GM12878 (cell line): Measurements from ENCODE around the gene OTOG. TPM values are rescaled to one million over a fixed set of nuclear protein-coding genes. Genes with fewer than 3 reads are reported as not detected.

ENCODE experiments used
- ATAC-seq: fragments of 200-7000 bp; cut with Tn5 transposase; 3 replicates; pipeline ENCODE4 v1.9.1; 2020; ENCODE audit warnings: mild to moderate bottlenecking, moderate library complexity
- BruUV-seq: library from RNA; stranded (reverse); fragments of 400-500 nt; replicated peaks from 2 replicates; lab custom pipeline; 2021; lab: Mats Ljungman, UMichigan
- CTCF ChIA-PET: fragments of 300-600 bp; sonication (Branson Sonifier 250); formaldehyde crosslinking; extraction: SDS; loops from one replicate; lab custom pipeline; 2021; ENCODE audit warnings: inconsistent platforms; lab: Yijun Ruan, JAX
- POLR2A ChIA-PET: fragments of 350-600 bp; formaldehyde crosslinking; extraction: SDS; loops from one replicate; lab custom pipeline; 2021; ENCODE audit warnings: inconsistent platforms; lab: Charles Lee
- RAD21 ChIA-PET: fragments of 300-600 bp; sonication (Branson Sonifier 250); formaldehyde crosslinking; loops from one replicate; lab custom pipeline; 2023; ENCODE audit warnings: antibody characterized with exemption; ENCODE audit not compliant: unreplicated experiment; lab: Charles Lee
- SMC1A ChIA-PET: fragments of 300-600 bp; sonication (Branson Sonifier 250); formaldehyde crosslinking; loops from one replicate; lab custom pipeline; 2023; ENCODE audit not compliant: unreplicated experiment, uncharacterized antibody; lab: Charles Lee
- DNase-seq: peaks from one replicate; pipeline ENCODE4 v3.0.0-alpha.2; 2011; ENCODE audit warnings: low read depth, low spot score
- FAIRE-seq: peaks from 3 replicates; lab custom pipeline; 2011; peaks lifted over from hg19 to GRCh38; lab: Jason Lieb, UNC
- H2AFZ ChIP-seq: 2 replicates; pipeline ENCODE4 v1.6.0; 2011; ENCODE audit warnings: low read depth, low read length, control low read depth; ENCODE audit not compliant: control insufficient read depth
- H3K27ac ChIP-seq: 2 replicates; pipeline ENCODE4 v1.5.1; 2011; ENCODE audit warnings: control low read depth; ENCODE audit not compliant: control insufficient read depth, insufficient read depth
- H3K27me3 ChIP-seq, 2 experiments: replicated peaks in 1 of 2; 2 replicates each; pipeline versions ENCODE4 v1.6.0 to v1.6.1; 2011; ENCODE audit warnings: low read length in 1 of 2; ENCODE audit not compliant: control insufficient read depth in 2 of 2, insufficient read depth in 2 of 2
- H3K36me3 ChIP-seq, 2 experiments: 2 replicates each; pipeline ENCODE4 v1.5.1; 2011; ENCODE audit warnings: low read length in 1 of 2; ENCODE audit not compliant: control insufficient read depth in 2 of 2, insufficient read depth in 2 of 2
- H3K4me1 ChIP-seq: 2 replicates; pipeline ENCODE4 v1.6.1; 2011; ENCODE audit warnings: mild to moderate bottlenecking, low read length, moderate library complexity, mixed read lengths; ENCODE audit not compliant: control insufficient read depth, insufficient read depth
- H3K4me2 ChIP-seq: 2 replicates; pipeline ENCODE4 v1.6.0; 2011; ENCODE audit warnings: control low read depth; ENCODE audit not compliant: control insufficient read depth, insufficient read depth
- H3K4me3 ChIP-seq: fragments of 200-600 bp; sonication (generic); 2 replicates; pipeline ENCODE4 v1.5.1; 2016
- H3K79me2 ChIP-seq: 2 replicates; pipeline ENCODE4 v1.6.0; 2011; ENCODE audit warnings: low read length; ENCODE audit not compliant: control insufficient read depth, insufficient read depth
- H3K9ac ChIP-seq: 2 replicates; pipeline ENCODE4 v1.8.0; 2011; ENCODE audit warnings: low read length, control low read depth, mixed read lengths; ENCODE audit not compliant: control insufficient read depth, insufficient read depth
- H3K9me3 ChIP-seq: replicated peaks from 3 replicates; pipeline ENCODE4 v1.5.1; 2011; ENCODE audit warnings: mild to moderate bottlenecking, low read length; ENCODE audit not compliant: control insufficient read depth, insufficient read depth
- H4K20me1 ChIP-seq: 2 replicates; pipeline ENCODE4 v1.6.0; 2011; ENCODE audit not compliant: control insufficient read depth, insufficient read depth
- BHLHE40 ChIP-seq, 2 experiments: fragments of 450-650 bp in 1 of 2; IDR thresholded peaks; 2 replicates each; pipeline ENCODE4 v1.6.1; 2011 to 2017; ENCODE audit warnings: low read depth in 2 of 2, borderline replicate concordance in 1 of 2, improper control_type of control experiment in 1 of 2, low read length in 1 of 2, mild to moderate bottlenecking in 1 of 2
- CREB1 ChIP-seq: IDR thresholded peaks from 2 replicates; pipeline ENCODE4 v1.6.1; 2012; ENCODE audit warnings: low read depth, mild to moderate bottlenecking, inconsistent platforms
- CREM ChIP-seq: IDR thresholded peaks from 2 replicates; pipeline ENCODE4 v1.6.1; 2014; ENCODE audit warnings: antibody characterized with exemption, low read depth
- EGR1 ChIP-seq, 2 experiments: IDR thresholded peaks; 1 replicate in 1 of 2; 2 replicates in 1 of 2; pipeline ENCODE4 v1.6.1; 2011 to 2012; ENCODE audit warnings: low read depth in 2 of 2, low read length in 2 of 2, borderline replicate concordance in 1 of 2, mild to moderate bottlenecking in 1 of 2, moderate library complexity in 1 of 2
- EZH2 ChIP-seq: IDR thresholded peaks from 2 replicates; pipeline ENCODE4 v1.6.1; 2012; ENCODE audit warnings: low read depth, mild to moderate bottlenecking, control low read depth, inconsistent platforms, low read length, borderline replicate concordance; ENCODE audit not compliant: control insufficient read depth
- JUND ChIP-seq: IDR thresholded peaks from 2 replicates; pipeline ENCODE4 v1.6.1; 2012; ENCODE audit warnings: low read depth, mild to moderate bottlenecking, low read length, improper control_type of control experiment, moderate library complexity
- KDM1A ChIP-seq: fragments of 200-600 bp; sonication (generic); IDR thresholded peaks from 2 replicates; pipeline ENCODE4 v1.6.1; 2016; ENCODE audit warnings: borderline replicate concordance
- LARP7 ChIP-seq: fragments of 450-650 bp; IDR thresholded peaks from 2 replicates; pipeline ENCODE4 v1.6.1; 2017; ENCODE audit warnings: mild to moderate bottlenecking
- MEF2A ChIP-seq: IDR thresholded peaks from 2 replicates; pipeline ENCODE4 v1.6.1; 2011; ENCODE audit warnings: low read depth, mild to moderate bottlenecking, low read length, moderate library complexity; ENCODE audit not compliant: insufficient read depth
- MEF2B ChIP-seq: fragments of 450-650 bp; IDR thresholded peaks from 2 replicates; pipeline ENCODE4 v1.6.1; 2018; ENCODE audit warnings: mild to moderate bottlenecking, moderate library complexity; ENCODE audit not compliant: partially characterized antibody, poor library complexity, severe bottlenecking
- NRF1 ChIP-seq: conservative IDR thresholded peaks from 2 replicates; pipeline ENCODE4 v1.6.1; 2011; ENCODE audit warnings: mild to moderate bottlenecking, low read depth, low read length, improper control_type of control experiment
- POU2F2 ChIP-seq: IDR thresholded peaks from 3 replicates; pipeline ENCODE4 v1.6.1; 2011; ENCODE audit warnings: low read depth, mild to moderate bottlenecking, low read length, borderline replicate concordance
- SIN3A ChIP-seq: IDR thresholded peaks from 2 replicates; pipeline ENCODE4 v1.6.1; 2012; ENCODE audit warnings: low read depth, low read length, improper control_type of control experiment
- TAF1 ChIP-seq: IDR thresholded peaks from 2 replicates; pipeline ENCODE4 v1.6.1; 2011; ENCODE audit warnings: mild to moderate bottlenecking, low read depth, low read length, borderline replicate concordance
- TARDBP ChIP-seq: IDR thresholded peaks from 2 replicates; pipeline ENCODE4 v1.6.1; 2016; ENCODE audit warnings: borderline replicate concordance
- ZBTB40 ChIP-seq: fragments of 450-650 bp; IDR thresholded peaks from 2 replicates; pipeline ENCODE4 v1.6.1; 2016; ENCODE audit warnings: mild to moderate bottlenecking, moderate library complexity, borderline replicate concordance
- ZNF384 ChIP-seq: IDR thresholded peaks from 2 replicates; pipeline ENCODE4 v1.6.1; 2012; ENCODE audit warnings: low read depth, mild to moderate bottlenecking, low read length, improper control_type of control experiment, borderline replicate concordance
- WGBS: methylation state at CpG from one replicate; pipeline ENCODE4 v1.1.6; 2016; ENCODE audit warnings: low lambda C conversion rate; ENCODE audit not compliant: insufficient replicate concordance, insufficient coverage; ENCODE audit errors: missing lambda C conversion rate; 5-methylcytosine and 5-hydroxymethylcytosine counted together
- in situ Hi-C: fragments of 300-500 bp; cut with MboI; formaldehyde crosslinking; loops from 9 replicates; pipeline ENCODE4 v1.14.3; 2018; ENCODE audit warnings: mixed read lengths
- intact Hi-C: fragments of 100-400 bp; cut with micrococcal nuclease; formaldehyde crosslinking; loops from one replicate; pipeline ENCODE4 v1.14.2; 2022; ENCODE audit not compliant: unreplicated experiment
- polyA plus RNA-seq, 11 experiments: library from polyadenylated mRNA; depleted of rRNA in 4 of 11; unstranded in 6 of 11; stranded (reverse) in 5 of 11; fragments of >200 nt; fragmentation: Nextera tagmentation in 4 of 11; fragmentation: Illumina TruSeq in 1 of 11; extraction: Ambion mirVana in 4 of 11; extraction: Trizol in 1 of 11; gene quantifications; 1 replicate in 1 of 11; 2 replicates in 10 of 11; pipeline versions ENCODE4 v1.2.1 to v1.2.3, GENCODE V29; 2011 to 2016; ENCODE audit warnings: inconsistent platforms in 2 of 11, missing spikeins in 2 of 11, low read depth in 1 of 11
- total RNA-seq, 4 experiments: library from RNA; depleted of rRNA in 3 of 4; stranded (reverse); fragments of >200 nt in 3 of 4; fragmentation: Illumina TruSeq in 1 of 4; extraction: Trizol in 1 of 4; gene quantifications; 2 replicates each; pipeline versions ENCODE4 v1.2.1 to v1.2.3, GENCODE V29; 2013 to 2021

The OTOG gene
- total and polyA plus RNA-seq, 10 of the 15 experiments (the other 5 are each of a cell fraction or from before 2014, with no cell fraction given), result not detected

GRCh38 chr11:17637901-17638300 lies 90.8 kb downstream of the OTOG start (continued):
- TF ChIP-seq EZH2, result no peak
- TF ChIP-seq MEF2B, result no peak

- Histone ChIP-seq H3K4me3 (no peak overlapping the region), H3K9ac (no peak overlapping the region), H4K20me1 (no peaks in the 10 kb centered on the region), H3K79me2 (no peaks in the 10 kb centered on the region), H3K4me2 (no peak overlapping the region), H3K9me3 (no peaks in the 10 kb centered on the region), H2AFZ (no peak overlapping the region), H3K36me3 (no peaks in the 10 kb centered on the region), H3K27me3 (no peaks in the 10 kb centered on the region; a peak in 2 of 4 replicates), H3K4me1 (no peaks in the 10 kb centered on the region), H3K27ac (no peak overlapping the region)
- no peak for ATAC-seq
- in situ Hi-C loops (no loop called here), intact Hi-C loops (no loop called here)
- 13% methylated on average over 9 of the region's 9 CpGs for WGBS
- FAIRE-seq, result no peak
- TF ChIP-seq ZNF384, result no peak
- no peak for TF ChIP-seq KDM1A
- TF ChIP-seq CREM, result no peak
- TF ChIP-seq ZBTB40, result no peak
- TF ChIP-seq EGR1 (IDR thresholded peaks at IDR 0.05; ENCODE audit: borderline replicate concordance in 1 of 2, low read depth in 2 of 2, low read length in 2 of 2), result no peak
- no peak for TF ChIP-seq JUND
- no peak for TF ChIP-seq TAF1
- TF ChIP-seq POU2F2, result no peak
- no peak for TF ChIP-seq MEF2A
- TF ChIP-seq LARP7, result no peak
- no peak for TF ChIP-seq CREB1
- TF ChIP-seq SIN3A, result no peak
- no peak for TF ChIP-seq TARDBP
- no peak for TF ChIP-seq BHLHE40 (IDR thresholded peaks at IDR 0.05; ENCODE audit: borderline replicate concordance in 1 of 2, low read depth in 2 of 2, low read length in 1 of 2)
- no peak for TF ChIP-seq NRF1
- ChIA-PET CTCF (interaction anchor here (0.6 kb wide), 1 partner anchor 11 kb away, joined by 3 read pairs; no protein-coding TSS in a partner anchor), RAD21 (no interaction called here), POLR2A (no interaction called here), SMC1A (no interaction called here)
- no peak for DNase-seq
- no TSS peak for BruUV-seq
Observed at GRCh38 chr11:17638311-17638710, 91.3 kb downstream of the OTOG start.
